Measurements from ENCODE around the gene PHF21A. TPM values are rescaled to one million over a fixed set of nuclear protein-coding genes. Genes with fewer than 3 reads are reported as not detected.

The PHF21A gene
- total RNA-seq, 2 experiments from 2014 or later: 40.4 to 42.6 TPM

DNA sequence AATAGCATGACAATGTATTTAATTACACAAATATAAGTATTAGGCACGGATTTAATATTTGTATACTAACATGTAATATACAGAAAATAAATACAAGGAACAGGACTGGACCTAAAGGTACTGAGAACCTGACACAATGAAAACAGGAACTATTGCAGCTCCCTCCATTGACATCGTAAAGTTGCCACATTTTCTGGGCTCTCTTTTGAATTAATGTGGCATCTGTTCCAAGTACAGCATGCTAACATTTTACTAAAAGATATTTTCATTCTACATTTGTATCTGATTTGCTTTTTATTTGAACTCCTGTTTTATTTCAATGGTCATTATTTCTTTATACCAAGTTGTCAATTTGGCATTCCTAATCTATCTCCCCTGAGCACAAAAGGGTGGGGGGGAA, 15.3 kb downstream of the PHF21A start:
- no peak overlapping the region for H3K27ac Mint-ChIP-seq
- H3K36me3 Mint-ChIP-seq (ENCODE audit: low read depth): peaks cover 1% of the 10 kb centered on the region
- intact Hi-C loops (cut with micrococcal nuclease): no loop called here
- H3K27me3 Mint-ChIP-seq (ENCODE audit: low read depth): no peaks in the 10 kb centered on the region
- DNase-seq: no peak
- H3K4me3 Mint-ChIP-seq: no peak overlapping the region
- H3K4me1 Mint-ChIP-seq (ENCODE audit: low read depth): peaks cover 17% of the 10 kb centered on the region
- CTCF ChIA-PET: interaction anchor here (0.6 kb wide), 1 partner anchor 172 kb away, joined by 3 read pairs; no protein-coding TSS in a partner anchor
- no peaks in the 10 kb centered on the region for H3K9me3 Mint-ChIP-seq

DNA sequence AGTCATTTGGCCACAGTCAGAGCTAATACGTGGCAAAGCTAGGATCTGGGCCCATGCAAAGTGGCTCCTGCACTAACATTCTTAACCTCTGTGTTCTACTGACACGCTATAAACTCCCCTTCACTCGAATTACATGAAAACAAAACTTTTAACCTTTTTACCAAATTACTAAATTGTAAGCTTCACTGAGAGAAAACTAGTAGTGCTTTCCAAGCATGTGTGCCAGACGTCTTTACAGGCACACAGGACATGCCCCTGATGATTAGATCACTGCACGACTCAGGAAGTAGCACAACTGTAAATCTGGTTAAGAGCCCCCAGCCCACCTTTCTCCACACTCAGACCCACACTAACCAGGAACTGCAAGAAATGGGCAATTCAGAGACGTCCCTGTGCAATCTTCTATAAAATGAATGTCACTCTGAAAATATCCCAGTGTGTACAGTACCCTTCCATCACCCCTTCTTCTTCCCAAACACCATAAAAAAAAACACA, 16.1 kb downstream of the PHF21A start:
- Mint-ChIP-seq H3K36me3 (ENCODE audit: low read depth) (peaks cover 1% of the 10 kb centered on the region), H3K27me3 (ENCODE audit: low read depth) (no peaks in the 10 kb centered on the region), H3K9me3 (no peaks in the 10 kb centered on the region), H3K4me3 (no peak overlapping the region), H3K4me1 (ENCODE audit: low read depth) (peaks cover 24% of the 10 kb centered on the region), H3K27ac (no peak overlapping the region)
- CTCF ChIA-PET: interaction anchor here (0.6 to 1.1 kb wide), 3 partner anchors 12 to 173 kb away, joined by 3 read pairs; no protein-coding TSS in a partner anchor
- intact Hi-C loops (cut with micrococcal nuclease): no loop called here
- no peak for DNase-seq

DNA sequence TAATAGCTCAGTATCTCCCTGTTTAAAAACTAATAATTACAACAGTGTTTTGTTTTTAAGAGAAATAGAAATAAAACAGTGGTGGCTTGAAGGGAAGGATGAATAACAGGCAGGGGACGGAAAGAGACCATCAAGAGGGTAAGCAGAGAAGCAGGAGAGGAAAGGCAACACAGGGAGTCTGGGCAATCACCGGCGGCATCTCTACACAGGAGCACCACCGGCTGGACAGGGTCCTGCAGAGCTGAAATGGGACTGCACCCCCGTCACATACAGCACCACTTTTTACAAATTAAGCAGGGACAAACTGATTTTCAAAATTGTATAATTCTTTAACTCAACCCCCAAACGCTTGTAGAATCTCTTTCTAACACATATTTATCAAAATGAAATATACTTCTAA, 18.4 kb downstream of the PHF21A start:
- intact Hi-C loops (cut with micrococcal nuclease): no loop called here
- no peak for DNase-seq
- H3K36me3 Mint-ChIP-seq (ENCODE audit: low read depth): peaks cover 1% of the 10 kb centered on the region
- no peaks in the 10 kb centered on the region for H3K27me3 Mint-ChIP-seq (ENCODE audit: low read depth)
- CTCF ChIA-PET: interaction anchor here (0.6 to 1.9 kb wide), 2 partner anchors 33 to 137 kb away, joined by 3 to 6 read pairs; no protein-coding TSS in a partner anchor
- no peak overlapping the region for H3K27ac Mint-ChIP-seq
- no peak overlapping the region for H3K4me3 Mint-ChIP-seq
- H3K4me1 Mint-ChIP-seq (ENCODE audit: low read depth): peaks cover 38% of the 10 kb centered on the region
- no peaks in the 10 kb centered on the region for H3K9me3 Mint-ChIP-seq

DNA sequence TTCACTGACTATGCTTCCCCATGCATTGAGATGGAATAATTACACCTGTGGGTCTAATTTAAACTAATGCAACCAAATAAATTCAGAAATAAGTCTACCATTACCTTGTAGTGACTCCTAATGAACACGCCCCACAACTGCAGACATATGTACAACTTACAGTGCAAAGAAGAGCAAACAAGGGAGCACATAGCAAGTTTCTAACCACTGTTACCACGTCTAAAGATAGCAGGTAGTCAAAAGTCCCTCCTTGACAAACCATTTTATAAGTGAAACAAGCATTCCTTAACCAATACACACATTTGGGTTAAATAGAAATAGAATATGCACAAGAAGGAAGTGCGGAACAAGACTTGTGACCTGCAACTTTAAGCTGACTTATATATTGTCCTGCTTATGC, 20.6 kb downstream of the PHF21A start:
- intact Hi-C loops (cut with micrococcal nuclease): loop anchor here (1.0 kb wide), 1 partner anchor 21 kb away; the partner anchor contains the start of gene PHF21A
- no peaks in the 10 kb centered on the region for H3K9me3 Mint-ChIP-seq
- H3K4me3 Mint-ChIP-seq: no peak overlapping the region
- H3K27me3 Mint-ChIP-seq (ENCODE audit: low read depth): no peaks in the 10 kb centered on the region
- peaks cover 40% of the 10 kb centered on the region for H3K4me1 Mint-ChIP-seq (ENCODE audit: low read depth)
- no peak overlapping the region for H3K27ac Mint-ChIP-seq
- CTCF ChIA-PET: interaction anchor here (0.6 kb wide), 1 partner anchor 17 kb away, joined by 3 read pairs; no protein-coding TSS in a partner anchor
- DNase-seq: no peak
- H3K36me3 Mint-ChIP-seq (ENCODE audit: low read depth): peaks cover 1% of the 10 kb centered on the region

DNA sequence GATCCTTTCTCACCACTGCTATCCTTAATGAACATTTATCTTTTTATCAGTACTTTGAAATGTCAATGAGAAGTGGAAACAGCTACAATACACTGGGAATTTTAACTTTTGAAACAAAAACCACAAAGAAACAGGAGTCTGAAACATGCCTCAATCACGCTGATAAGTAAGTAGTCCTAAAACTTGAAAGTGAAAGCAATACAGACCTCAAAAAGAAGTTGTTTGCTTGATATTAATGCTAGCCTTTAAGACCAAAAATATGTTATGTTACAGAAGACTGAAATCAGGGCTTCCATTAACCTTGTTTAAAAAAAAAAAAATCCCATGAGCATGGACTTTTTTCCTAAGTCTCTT, 21.3 kb downstream of the PHF21A start:
- Mint-ChIP-seq H3K27ac (peak overlapping the region; percentile 43), H3K36me3 (ENCODE audit: low read depth) (no peaks in the 10 kb centered on the region), H3K27me3 (ENCODE audit: low read depth) (no peaks in the 10 kb centered on the region), H3K4me1 (ENCODE audit: low read depth) (peaks cover 33% of the 10 kb centered on the region), H3K4me3 (peak overlapping the region; percentile 35), H3K9me3 (no peaks in the 10 kb centered on the region)
- CTCF ChIA-PET: no interaction called here
- intact Hi-C loops (cut with micrococcal nuclease): loop anchor here (1.0 kb wide), 1 partner anchor 21 kb away; the partner anchor contains the start of gene PHF21A
- no peak for DNase-seq

DNA sequence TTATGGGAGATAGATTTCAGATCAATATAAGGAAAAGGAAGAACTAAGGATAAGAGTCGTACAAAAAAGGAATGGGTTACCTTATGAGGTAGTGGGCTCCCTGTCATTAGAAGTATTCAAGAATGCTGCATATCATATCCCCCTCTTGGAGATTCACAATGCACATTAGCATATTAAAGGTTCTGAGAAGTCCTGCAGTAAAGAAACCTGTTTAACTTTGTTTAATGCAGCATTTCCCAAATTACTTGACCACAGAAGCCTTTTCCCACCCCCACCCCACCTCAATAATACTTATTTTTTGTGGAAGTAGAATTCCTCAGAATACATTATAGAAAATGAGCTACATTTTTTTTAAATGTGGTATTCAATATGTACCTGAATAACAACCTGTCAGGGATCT, 30.9 kb downstream of the PHF21A start:
- Mint-ChIP-seq H3K4me3 (no peak overlapping the region), H3K4me1 (ENCODE audit: low read depth) (no peaks in the 10 kb centered on the region), H3K36me3 (ENCODE audit: low read depth) (peaks cover 6% of the 10 kb centered on the region), H3K27ac (no peak overlapping the region), H3K9me3 (no peaks in the 10 kb centered on the region), H3K27me3 (ENCODE audit: low read depth) (no peaks in the 10 kb centered on the region)
- DNase-seq: no peak
- CTCF ChIA-PET: interaction anchor here (0.7 to 1.0 kb wide), 2 partner anchors 14 to 956 kb away, joined by 3 to 4 read pairs; no protein-coding TSS in a partner anchor
- intact Hi-C loops (cut with micrococcal nuclease): no loop called here

DNA sequence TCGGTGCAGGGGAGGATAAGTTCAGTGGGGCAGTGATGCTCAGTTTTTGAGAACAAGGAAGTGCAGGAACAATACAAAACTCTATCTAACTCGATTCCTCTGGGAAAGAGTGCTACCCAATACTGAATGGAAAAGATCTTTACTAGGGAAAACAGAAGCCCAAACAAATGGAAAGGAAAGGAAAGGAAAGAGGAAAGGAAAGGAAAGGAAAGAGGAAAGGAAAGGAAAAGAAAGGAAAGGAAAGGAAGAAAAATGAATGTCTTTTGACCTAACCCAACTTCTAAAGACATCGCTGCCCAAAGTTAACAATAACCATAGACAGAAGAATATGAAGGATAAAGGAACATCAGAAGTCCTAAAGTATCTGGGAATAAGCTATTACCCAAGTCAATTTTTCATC, 41.6 kb downstream of the PHF21A start:
- no peaks in the 10 kb centered on the region for H3K9me3 Mint-ChIP-seq
- intact Hi-C loops (cut with micrococcal nuclease): loop anchor here (5.0 to 10.0 kb wide), 2 partner anchors 37 to 65 kb away; no protein-coding TSS in a partner anchor

DNA sequence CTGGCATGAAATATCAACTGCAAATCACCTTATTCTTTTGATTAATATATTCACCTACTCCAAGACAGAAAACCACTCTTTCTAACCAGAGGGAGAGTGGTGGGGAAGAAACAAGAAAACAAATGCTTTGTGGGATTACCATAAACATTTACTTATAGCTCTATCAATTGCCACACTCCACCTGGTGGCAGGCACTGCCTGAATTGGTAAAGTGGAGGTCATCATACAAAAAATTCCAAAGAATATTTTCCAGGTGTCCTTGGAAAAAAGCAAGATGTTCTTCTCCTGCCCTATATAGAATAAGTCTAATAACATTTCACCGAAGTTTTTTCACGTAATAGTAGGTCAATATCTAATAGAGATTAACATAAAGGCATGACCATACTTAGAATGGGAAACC, 45.3 kb downstream of the PHF21A start:
- DNase-seq: no peak
- H3K4me1 Mint-ChIP-seq (ENCODE audit: low read depth): peaks cover 6% of the 10 kb centered on the region
- no peak overlapping the region for H3K4me3 Mint-ChIP-seq
- no peak overlapping the region for H3K27ac Mint-ChIP-seq
- H3K9me3 Mint-ChIP-seq: no peaks in the 10 kb centered on the region
- no peaks in the 10 kb centered on the region for H3K27me3 Mint-ChIP-seq (ENCODE audit: low read depth)
- H3K36me3 Mint-ChIP-seq (ENCODE audit: low read depth): peaks cover 11% of the 10 kb centered on the region
- CTCF ChIA-PET: interaction anchor here (0.9 to 1.7 kb wide), 3 partner anchors 10 to 139 kb away, joined by 3 to 5 read pairs (median 5); no protein-coding TSS in a partner anchor
- intact Hi-C loops (cut with micrococcal nuclease): loop anchor here (5.0 to 10.0 kb wide), 2 partner anchors 34 to 61 kb away; no protein-coding TSS in a partner anchor

More for the DNA sequence above, 41.6 kb downstream of the PHF21A start:
- Mint-ChIP-seq H3K4me3 (no peak overlapping the region), H3K27ac (no peak overlapping the region), H3K36me3 (ENCODE audit: low read depth) (peaks cover 10% of the 10 kb centered on the region), H3K4me1 (ENCODE audit: low read depth) (peaks cover 6% of the 10 kb centered on the region), H3K27me3 (ENCODE audit: low read depth) (no peaks in the 10 kb centered on the region)
- DNase-seq: no peak
- CTCF ChIA-PET: no interaction called here

DNA sequence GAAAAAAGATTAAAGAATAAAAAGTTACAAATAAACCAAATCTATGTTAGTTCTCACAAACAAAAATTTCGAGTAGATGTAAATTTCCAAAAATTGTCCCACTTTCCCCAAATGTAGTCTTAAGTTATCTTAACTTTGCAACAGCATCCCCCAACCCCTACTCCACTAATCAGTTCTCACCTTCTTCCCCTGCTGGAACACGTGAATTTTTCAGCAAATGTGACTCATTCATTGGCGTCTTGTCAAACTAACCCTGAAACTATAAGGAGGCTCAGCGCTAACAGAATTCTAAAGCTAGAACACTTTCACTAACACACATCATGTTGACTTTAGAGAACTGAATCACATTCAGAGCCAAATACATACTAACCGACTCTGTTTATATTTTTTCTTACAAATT, 46.1 kb downstream of the PHF21A start:
- peak overlapping the region; percentile 2 for H3K27ac Mint-ChIP-seq

DNA sequence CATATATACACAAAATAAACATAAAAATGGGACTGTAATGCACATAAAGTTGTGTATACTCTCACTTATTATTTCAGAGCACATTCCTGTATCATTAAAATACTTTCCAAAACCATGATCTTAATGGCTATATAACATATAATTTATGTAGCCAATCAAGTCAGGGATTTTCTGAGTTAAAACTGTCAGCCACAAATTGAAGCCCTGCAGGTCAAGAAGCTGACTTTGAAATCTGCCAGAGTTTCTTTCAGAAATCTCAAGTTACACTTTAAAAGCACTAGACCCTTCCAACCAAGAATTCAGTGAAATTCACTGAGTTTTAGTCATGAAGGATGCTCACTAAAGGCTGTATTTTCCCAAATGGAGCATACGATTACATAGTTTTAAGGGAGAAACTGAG, 47.6 kb downstream of the PHF21A start:
- Mint-ChIP-seq H3K27me3 (ENCODE audit: low read depth) (no peaks in the 10 kb centered on the region), H3K4me1 (ENCODE audit: low read depth) (peaks cover 7% of the 10 kb centered on the region), H3K4me3 (no peak overlapping the region), H3K36me3 (ENCODE audit: low read depth) (peaks cover 18% of the 10 kb centered on the region), H3K9me3 (no peaks in the 10 kb centered on the region), H3K27ac (no peak overlapping the region)
- DNase-seq: no peak
- intact Hi-C loops (cut with micrococcal nuclease): loop anchor here (10.0 kb wide), 1 partner anchor 59 kb away; no protein-coding TSS in a partner anchor
- CTCF ChIA-PET: interaction anchor here (0.7 kb wide), 2 partner anchors 23 to 220 kb away, joined by 3 to 4 read pairs; no protein-coding TSS in a partner anchor

More for the DNA sequence above, 46.1 kb downstream of the PHF21A start:
- CTCF ChIA-PET: interaction anchor here (0.5 to 1.7 kb wide), 3 partner anchors 9 to 139 kb away, joined by 3 to 5 read pairs (median 5); no protein-coding TSS in a partner anchor
- Mint-ChIP-seq H3K27me3 (ENCODE audit: low read depth) (no peaks in the 10 kb centered on the region), H3K4me1 (ENCODE audit: low read depth) (peaks cover 6% of the 10 kb centered on the region), H3K4me3 (no peak overlapping the region), H3K36me3 (ENCODE audit: low read depth) (peaks cover 12% of the 10 kb centered on the region), H3K9me3 (no peaks in the 10 kb centered on the region)
- intact Hi-C loops (cut with micrococcal nuclease): loop anchor here (5.0 to 10.0 kb wide), 2 partner anchors 33 to 60 kb away; no protein-coding TSS in a partner anchor
- DNase-seq: no peak

DNA sequence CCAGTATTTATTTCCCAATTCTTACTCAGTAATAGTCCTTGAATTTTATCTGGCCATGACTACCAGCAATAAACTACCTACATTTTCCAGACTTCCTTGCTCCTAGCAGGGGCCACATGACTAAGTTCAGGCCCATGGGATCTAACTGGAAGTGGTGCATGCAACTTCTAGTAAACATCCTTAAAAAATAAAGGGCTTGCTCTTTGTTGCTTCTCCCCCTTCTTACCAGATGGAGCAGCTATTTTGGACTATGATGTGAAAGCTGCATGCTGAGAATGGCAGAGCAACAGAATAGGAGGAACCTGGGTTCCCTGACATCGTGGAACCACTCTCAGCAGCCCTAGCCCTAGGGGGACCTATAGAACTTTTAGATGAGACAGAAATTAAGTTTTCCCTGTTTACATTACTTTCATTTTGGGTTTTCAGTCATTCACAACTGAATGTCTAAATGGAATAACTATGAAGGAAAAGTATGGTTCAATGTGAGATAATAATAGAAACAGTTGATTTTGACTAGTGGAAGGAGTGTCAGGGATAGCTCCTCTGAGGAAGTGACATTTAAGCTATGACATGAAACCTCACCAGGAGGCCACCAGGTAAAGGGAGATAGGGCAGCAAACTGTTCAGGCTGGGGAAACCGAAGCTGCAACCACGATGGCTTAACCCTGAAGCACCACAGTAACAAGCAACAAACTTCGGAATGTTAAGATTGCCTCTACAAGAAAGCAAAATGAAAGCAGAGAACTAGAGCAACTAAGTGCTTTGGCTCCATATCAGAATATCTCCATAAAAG, 48.9 kb downstream of the PHF21A start:
- H3K27me3 Mint-ChIP-seq (ENCODE audit: low read depth): no peaks in the 10 kb centered on the region
- no peak for DNase-seq
- no peaks in the 10 kb centered on the region for H3K9me3 Mint-ChIP-seq
- intact Hi-C loops (cut with micrococcal nuclease): loop anchor here (10.0 kb wide), 1 partner anchor 58 kb away; no protein-coding TSS in a partner anchor
- H3K4me1 Mint-ChIP-seq (ENCODE audit: low read depth): peaks cover 7% of the 10 kb centered on the region
- CTCF ChIA-PET: interaction anchor here (0.7 kb wide), 1 partner anchor 597 kb away, joined by 4 read pairs; no protein-coding TSS in a partner anchor
- no peak overlapping the region for H3K27ac Mint-ChIP-seq
- peaks cover 18% of the 10 kb centered on the region for H3K36me3 Mint-ChIP-seq (ENCODE audit: low read depth)
- H3K4me3 Mint-ChIP-seq: no peak overlapping the region

DNA sequence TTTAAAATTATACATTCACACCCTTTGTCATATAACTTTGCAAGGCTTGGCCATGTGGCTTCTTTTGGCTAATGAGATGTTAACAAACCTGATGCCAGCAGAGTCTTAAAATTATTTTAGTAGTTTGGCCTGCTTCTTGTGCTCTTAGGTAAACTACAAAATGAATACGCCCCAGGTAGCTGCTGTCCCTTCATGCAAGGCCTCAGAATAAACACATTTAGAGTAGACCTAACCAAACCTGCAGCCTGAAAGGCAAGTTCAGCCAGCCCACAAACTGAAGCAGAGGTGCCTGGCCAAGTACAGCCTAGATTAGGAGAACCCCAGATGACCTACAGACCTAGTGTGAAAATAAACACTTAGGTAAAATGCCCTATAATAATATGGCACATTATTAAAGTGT, 50.2 kb downstream of the PHF21A start:
- CTCF ChIA-PET: no interaction called here
- peaks cover 16% of the 10 kb centered on the region for H3K36me3 Mint-ChIP-seq (ENCODE audit: low read depth)

More for the DNA sequence above, 50.2 kb downstream of the PHF21A start:
- no peak for DNase-seq
- Mint-ChIP-seq H3K4me3 (no peak overlapping the region), H3K27me3 (ENCODE audit: low read depth) (no peaks in the 10 kb centered on the region), H3K4me1 (ENCODE audit: low read depth) (peaks cover 8% of the 10 kb centered on the region), H3K9me3 (no peaks in the 10 kb centered on the region), H3K27ac (no peak overlapping the region)
- intact Hi-C loops (cut with micrococcal nuclease): loop anchor here (10.0 kb wide), 1 partner anchor 56 kb away; no protein-coding TSS in a partner anchor
